IMR-90 (cell line): ENCODE results near the gene PEX26.

Experiments used
- BHLHE40 ChIP-seq: fragments of 150-350 bp; IDR thresholded peaks from 2 replicates; pipeline ENCODE4 v1.6.1; 2016; ENCODE audit warnings: mild to moderate bottlenecking, low read depth, low read length
- CHD1 ChIP-seq: IDR thresholded peaks from 2 replicates; pipeline ENCODE4 v1.6.1; 2012; ENCODE audit warnings: low read depth, low read length, improper control_type of control experiment
- MAFK ChIP-seq: IDR thresholded peaks from 2 replicates; pipeline ENCODE4 v1.6.1; 2012; ENCODE audit warnings: low read depth, low read length, improper control_type of control experiment
- MAZ ChIP-seq: IDR thresholded peaks from 2 replicates; pipeline ENCODE4 v1.6.1; 2012; ENCODE audit warnings: low read depth, mild to moderate bottlenecking, low read length, improper control_type of control experiment, moderate library complexity, borderline replicate concordance
- MXI1 ChIP-seq: IDR thresholded peaks from 2 replicates; pipeline ENCODE4 v1.6.1; 2012; ENCODE audit warnings: low read depth, mild to moderate bottlenecking, low read length, moderate library complexity, borderline replicate concordance
- NFE2L2 ChIP-seq: fragments of 150-350 bp; IDR thresholded peaks from 2 replicates; pipeline ENCODE4 v1.6.1; 2016; ENCODE audit warnings: low read depth, mild to moderate bottlenecking, low read length
- POLR2A ChIP-seq: IDR thresholded peaks from 2 replicates; pipeline ENCODE4 v1.6.1; 2012; ENCODE audit warnings: mild to moderate bottlenecking, low read depth, low read length
- RAD21 ChIP-seq: IDR thresholded peaks from 2 replicates; pipeline ENCODE4 v1.6.1; 2012; ENCODE audit warnings: low read length, improper control_type of control experiment
- RFX5 ChIP-seq: IDR thresholded peaks from 2 replicates; pipeline ENCODE4 v1.8.0; 2012; ENCODE audit warnings: low read depth, mild to moderate bottlenecking, low read length, moderate library complexity
- SMC3 ChIP-seq: fragments of 150-350 bp; IDR thresholded peaks from 2 replicates; pipeline ENCODE4 v1.6.1; 2016; ENCODE audit warnings: low read depth, mild to moderate bottlenecking, antibody characterized with exemption, low read length, moderate library complexity
- USF2 ChIP-seq: fragments of 150-350 bp; IDR thresholded peaks from 2 replicates; pipeline ENCODE4 v1.6.1; 2017; ENCODE audit warnings: mild to moderate bottlenecking, antibody characterized with exemption, low read length, low read depth
- TF ChIP-seq, protein P1 (sequence below): conservative IDR thresholded peaks from 2 replicates; pipeline ENCODE4 v1.5.1; 2012; ENCODE audit warnings: mild to moderate bottlenecking, low read depth, low read length, improper control_type of control experiment

DNA sequence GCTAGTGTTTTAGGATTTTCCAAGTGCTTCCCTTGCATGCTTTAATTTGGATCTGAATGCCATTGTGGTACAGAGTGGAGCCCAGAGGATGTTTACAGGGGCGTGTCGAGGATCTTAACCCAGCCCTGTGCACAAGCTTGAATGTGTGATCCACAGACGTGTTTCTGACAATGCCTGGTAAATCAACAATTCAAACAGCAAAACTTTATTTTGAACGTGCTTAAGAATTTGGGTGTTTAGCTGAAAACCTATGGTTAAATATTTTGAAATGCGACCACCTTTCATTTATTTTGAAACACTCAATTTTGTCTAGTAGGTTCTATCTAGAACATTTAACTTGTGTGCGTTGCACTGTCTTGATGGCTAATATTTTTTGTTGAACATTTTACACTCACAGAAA, 34.6 kb downstream of the PEX26 start:
- TF ChIP-seq POLR2A: no peak
- TF ChIP-seq, protein P1, sequence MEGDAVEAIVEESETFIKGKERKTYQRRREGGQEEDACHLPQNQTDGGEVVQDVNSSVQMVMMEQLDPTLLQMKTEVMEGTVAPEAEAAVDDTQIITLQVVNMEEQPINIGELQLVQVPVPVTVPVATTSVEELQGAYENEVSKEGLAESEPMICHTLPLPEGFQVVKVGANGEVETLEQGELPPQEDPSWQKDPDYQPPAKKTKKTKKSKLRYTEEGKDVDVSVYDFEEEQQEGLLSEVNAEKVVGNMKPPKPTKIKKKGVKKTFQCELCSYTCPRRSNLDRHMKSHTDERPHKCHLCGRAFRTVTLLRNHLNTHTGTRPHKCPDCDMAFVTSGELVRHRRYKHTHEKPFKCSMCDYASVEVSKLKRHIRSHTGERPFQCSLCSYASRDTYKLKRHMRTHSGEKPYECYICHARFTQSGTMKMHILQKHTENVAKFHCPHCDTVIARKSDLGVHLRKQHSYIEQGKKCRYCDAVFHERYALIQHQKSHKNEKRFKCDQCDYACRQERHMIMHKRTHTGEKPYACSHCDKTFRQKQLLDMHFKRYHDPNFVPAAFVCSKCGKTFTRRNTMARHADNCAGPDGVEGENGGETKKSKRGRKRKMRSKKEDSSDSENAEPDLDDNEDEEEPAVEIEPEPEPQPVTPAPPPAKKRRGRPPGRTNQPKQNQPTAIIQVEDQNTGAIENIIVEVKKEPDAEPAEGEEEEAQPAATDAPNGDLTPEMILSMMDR: no peak
- no peak for TF ChIP-seq RFX5
- TF ChIP-seq CHD1: no peak
- no peak for TF ChIP-seq RAD21
- no peak for TF ChIP-seq NFE2L2
- no peak for TF ChIP-seq MAZ
- no peak for TF ChIP-seq USF2
- TF ChIP-seq SMC3: no peak
- TF ChIP-seq BHLHE40: no peak
- TF ChIP-seq MAFK: no peak
- no peak for TF ChIP-seq MXI1
